ENCODE measurements around the gene FBXL2.

The FBXL2 gene

DNA sequence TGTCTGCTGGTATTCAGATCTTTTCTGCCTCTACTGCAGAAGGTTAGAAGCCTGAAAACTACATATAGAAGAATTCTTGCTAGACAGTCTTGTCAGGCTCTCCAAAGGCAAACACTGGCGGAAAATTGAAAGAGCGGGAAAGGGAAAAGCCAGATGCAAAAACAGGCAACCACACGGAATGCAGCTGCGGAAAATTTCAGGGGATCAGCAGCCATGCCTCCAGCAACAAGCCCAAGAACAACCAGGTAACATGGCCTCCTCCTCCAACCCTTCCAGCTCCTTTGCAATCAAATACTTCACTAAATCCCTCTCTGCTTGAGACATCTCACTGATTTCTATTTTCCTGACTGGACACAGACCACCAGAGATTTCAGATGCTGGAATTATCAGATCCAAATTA, 153.3 kb downstream of the FBXL2 start:
- no peak overlapping the region for H3K4me3 ChIP-seq (ENCODE audit: low read depth, low read length)
- DNase-seq (ENCODE audit: low read depth), result no peak
- TF ChIP-seq CTCF (IDR thresholded peaks at IDR 0.05; ENCODE audit: low read depth, low read length) (no peak), POLR2A (IDR thresholded peaks at IDR 0.05; ENCODE audit: extremely low read depth, insufficient read length) (no peak), MAX (IDR thresholded peaks at IDR 0.05; ENCODE audit: low read depth, low read length) (no peak), MYC (IDR thresholded peaks at IDR 0.05; ENCODE audit: low read depth, low read length) (no peak)

- DNase-seq (ENCODE audit: low read depth), result no peak
- TF ChIP-seq MYC (IDR thresholded peaks at IDR 0.05; ENCODE audit: low read depth, low read length), result no peak
- no peak for TF ChIP-seq MAX (IDR thresholded peaks at IDR 0.05; ENCODE audit: low read depth, low read length)
- no peak for TF ChIP-seq POLR2A (IDR thresholded peaks at IDR 0.05; ENCODE audit: extremely low read depth, insufficient read length)
- no peak for TF ChIP-seq CTCF (IDR thresholded peaks at IDR 0.05; ENCODE audit: low read depth, low read length)
- no peak overlapping the region for H3K4me3 ChIP-seq (ENCODE audit: low read depth, low read length)
These were observed 156.6 kb downstream of the FBXL2 start for GRCh38 chr3:33433843-33434242.

Data from NB4 (cell line).